ENCODE results near the gene P2RX3. TPM values are rescaled to one million over a fixed set of nuclear protein-coding genes. Genes with fewer than 3 reads are reported as not detected.
A peak's percentile ranks its signal among the peaks of the same experiment; 100 is the strongest.

The P2RX3 gene
- total RNA-seq, 1 experiment from 2014 or later = 0.15 TPM

DNA sequence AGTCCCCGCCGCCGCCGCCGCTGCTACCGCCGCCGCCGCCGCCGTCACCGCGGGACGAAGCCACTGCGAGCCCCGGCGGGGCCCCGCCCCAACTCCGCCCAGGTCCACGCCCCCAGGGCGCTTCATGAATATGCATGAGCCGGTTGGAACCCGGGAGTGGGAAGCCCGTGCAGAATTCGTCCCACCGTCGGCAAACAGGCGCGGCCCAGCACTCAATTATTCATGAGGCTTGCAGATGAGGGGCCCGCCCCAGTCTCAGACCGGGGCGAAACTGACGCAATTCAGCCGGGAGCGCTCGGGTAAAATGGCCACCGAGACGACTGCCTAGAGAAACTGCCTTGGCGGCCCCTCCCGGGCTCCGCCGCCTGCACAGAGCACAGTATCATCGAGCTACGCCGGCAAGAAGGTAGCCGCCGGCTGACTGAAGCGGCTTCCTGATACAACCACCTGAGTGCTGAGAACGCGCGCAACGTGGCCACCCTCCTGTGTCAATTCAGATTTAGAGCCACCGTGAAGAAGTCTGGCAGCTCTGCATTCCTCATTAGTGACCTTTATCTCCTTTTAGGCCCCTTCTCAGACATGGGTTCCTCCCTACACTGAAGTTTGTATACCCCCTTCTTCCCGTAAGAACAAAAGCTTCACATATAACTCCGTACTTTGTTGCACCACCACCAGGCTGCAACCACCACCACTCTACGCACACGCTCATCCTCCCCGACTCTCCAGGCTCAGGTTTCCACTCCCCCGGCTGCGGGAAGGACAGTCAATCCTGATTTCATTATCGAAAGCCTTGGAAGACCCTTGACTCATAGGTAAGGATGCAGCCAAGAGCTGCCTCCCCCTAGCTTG is 13.0 kb upstream of the P2RX3 start, which contains the start of gene TNKS1BP1:
Gene TNKS1BP1 (minus strand): TSS at position 67 of the 849 bp plus-strand sequence. CDS start 3,067 bp downstream, outside the sequence.
- Histone ChIP-seq H3K79me1 (ENCODE audit: insufficient read depth, low read depth, low read length, poor library complexity, severe bottlenecking) (peaks cover 17% of the 10 kb centered on the region), H3T11ph (ENCODE audit: low read length) (peak within 1 kb of the TSS; percentile 74), H4K20me1 (ENCODE audit: control insufficient read depth, insufficient read depth, insufficient read length) (no peaks in the 10 kb centered on the region), H3K14ac (ENCODE audit: insufficient read depth, low read length) (peak within 1 kb of the TSS; percentile 94), H4K91ac (ENCODE audit: insufficient read length, low read depth, low read length) (no peak within 1 kb of the TSS), H2BK20ac (ENCODE audit: low read depth, low read length, poor library complexity, severe bottlenecking) (no peak within 1 kb of the TSS), H2BK5ac (ENCODE audit: insufficient read length, low read length) (no peak within 1 kb of the TSS), H3K56ac (ENCODE audit: insufficient read length, low read depth, low read length) (no peak within 1 kb of the TSS), H3K4ac (ENCODE audit: low read depth, low read length) (no peak within 1 kb of the TSS), H2BK12ac (ENCODE audit: insufficient read length, low read depth, low read length) (no peak within 1 kb of the TSS), H2BK120ac (ENCODE audit: low read depth, low read length, poor library complexity, severe bottlenecking) (peak within 1 kb of the TSS; percentile 1), H2AK5ac (ENCODE audit: insufficient read length, low read length) (no peak within 1 kb of the TSS), H4K8ac (replicated peaks; ENCODE audit: insufficient read length, low read depth, low read length) (peak within 1 kb of the TSS; percentile 4), H3K27me3 (ENCODE audit: insufficient read depth, low read length) (no peaks in the 10 kb centered on the region), H3K18ac (ENCODE audit: insufficient read length, low read depth, low read length) (peak within 1 kb of the TSS; percentile 88), H3K9ac (ENCODE audit: extremely low read depth, insufficient read length, low read length) (peak within 1 kb of the TSS; percentile 63), H3K27ac (ENCODE audit: insufficient read length, low read depth, low read length) (peak within 1 kb of the TSS; percentile 70), H3K23ac (ENCODE audit: insufficient read length, low read depth, low read length) (no peak within 1 kb of the TSS), H3K4me2 (ENCODE audit: insufficient read depth, insufficient read length, low read length) (peak within 1 kb of the TSS; percentile 57), H3K79me2 (ENCODE audit: insufficient read depth, low read length) (peaks cover 11% of the 10 kb centered on the region), H3K23me2 (ENCODE audit: insufficient read length, low read depth, low read length, poor library complexity, severe bottlenecking) (peaks cover 13% of the 10 kb centered on the region), H3K4me1 (ENCODE audit: insufficient read depth, low read length) (peaks cover 13% of the 10 kb centered on the region; the same call in 1 of the 2 replicates), H2BK15ac (ENCODE audit: low read depth, low read length) (no peak within 1 kb of the TSS), H2AFZ (ENCODE audit: low read length) (no peak within 1 kb of the TSS), H3K9me3 (ENCODE audit: control insufficient read depth, low read depth, low read length) (no peaks in the 10 kb centered on the region), H4K5ac (ENCODE audit: insufficient read length, low read depth, low read length) (no peak within 1 kb of the TSS)
- TF ChIP-seq, protein P1, sequence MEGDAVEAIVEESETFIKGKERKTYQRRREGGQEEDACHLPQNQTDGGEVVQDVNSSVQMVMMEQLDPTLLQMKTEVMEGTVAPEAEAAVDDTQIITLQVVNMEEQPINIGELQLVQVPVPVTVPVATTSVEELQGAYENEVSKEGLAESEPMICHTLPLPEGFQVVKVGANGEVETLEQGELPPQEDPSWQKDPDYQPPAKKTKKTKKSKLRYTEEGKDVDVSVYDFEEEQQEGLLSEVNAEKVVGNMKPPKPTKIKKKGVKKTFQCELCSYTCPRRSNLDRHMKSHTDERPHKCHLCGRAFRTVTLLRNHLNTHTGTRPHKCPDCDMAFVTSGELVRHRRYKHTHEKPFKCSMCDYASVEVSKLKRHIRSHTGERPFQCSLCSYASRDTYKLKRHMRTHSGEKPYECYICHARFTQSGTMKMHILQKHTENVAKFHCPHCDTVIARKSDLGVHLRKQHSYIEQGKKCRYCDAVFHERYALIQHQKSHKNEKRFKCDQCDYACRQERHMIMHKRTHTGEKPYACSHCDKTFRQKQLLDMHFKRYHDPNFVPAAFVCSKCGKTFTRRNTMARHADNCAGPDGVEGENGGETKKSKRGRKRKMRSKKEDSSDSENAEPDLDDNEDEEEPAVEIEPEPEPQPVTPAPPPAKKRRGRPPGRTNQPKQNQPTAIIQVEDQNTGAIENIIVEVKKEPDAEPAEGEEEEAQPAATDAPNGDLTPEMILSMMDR (conservative IDR thresholded peaks at IDR 0.05) = no peak
- Mint-ChIP-seq H3K9me3 (no peaks in the 10 kb centered on the region; a peak in 1 of 5 replicates), H3K36me3 (ENCODE audit: insufficient read depth in 1 of 3, low read depth in 3 of 3) (peaks cover 48 to 63% (median 60%) of the 10 kb centered on the region in 3 experiments), H3K27ac (peak within 1 kb of the TSS; percentile 99 to 100 (median 99)), H3K4me3 (peak within 1 kb of the TSS; percentile 89 to 94), H3K27me3 (ENCODE audit: low read depth) (peaks cover 1% of the 10 kb centered on the region; the same call in 1 of the 2 replicates), H3K4me1 (peaks cover 40 to 41% of the 10 kb centered on the region in 2 experiments)
- WGBS (ENCODE audit: extremely low coverage, insufficient read length, low lambda C conversion rate) = no CpG with 5 or more reads among the region's 61 CpGs
- peak; percentile 97 for DNase-seq

Data from H9 (cell line).